NCI-H187 treated with DMSO at 0.1 percent for 48 hours (cell line): ENCODE data around the gene GSTT4.
"Not testable (repeated sequence)": the region's sequence is repeated elsewhere in the genome, so short reads cannot be mapped to it uniquely, and the experiment has no call there.

ENCODE experiments used
- DNase-seq: peaks from one replicate; lab custom pipeline; 2025; lab: John Stamatoyannopoulos, UW

The GSTT4 gene

GRCh38 chr22:24005201-24005600 is at the start of gene GSTT4:
Gene GSTT4, minus strand, starts transcription at chr22:24005453. Its CDS starts 97 bp downstream, at chr22:24005356.
- DNase-seq, result no peak

GRCh38 chr22:24054356-24054755 is 49.1 kb upstream of the GSTT4 start:
- no peak for DNase-seq

- DNase-seq, result no peak
Measured at GRCh38 chr22:24053481-24054226, 48.4 kb upstream of the GSTT4 start.

- no peak for DNase-seq
Measured at GRCh38 chr22:24051568-24051967, 46.3 kb upstream of the GSTT4 start.

- DNase-seq, result no peak
Measured at GRCh38 chr22:24051028-24051427, 45.8 kb upstream of the GSTT4 start.

- DNase-seq, result no peak
Measured at GRCh38 chr22:24049978-24050377, 44.7 kb upstream of the GSTT4 start.

- no peak for DNase-seq
Measured at GRCh38 chr22:24049211-24049610, 44.0 kb upstream of the GSTT4 start.

GRCh38 chr22:24046024-24046423 is 40.8 kb upstream of the GSTT4 start:
- DNase-seq, result no peak

- DNase-seq, result no peak
Measured at GRCh38 chr22:24043958-24044357, 38.7 kb upstream of the GSTT4 start.

- not testable (repeated sequence) for DNase-seq
Measured at GRCh38 chr22:24043465-24043864, 38.2 kb upstream of the GSTT4 start.

GRCh38 chr22:24040946-24041345 is 35.7 kb upstream of the GSTT4 start:
- DNase-seq, result no peak

- DNase-seq, result no peak
Measured at GRCh38 chr22:24039046-24039445, 33.8 kb upstream of the GSTT4 start.

- DNase-seq, result no peak
Measured at GRCh38 chr22:24037851-24038765, 32.9 kb upstream of the GSTT4 start.

- no peak for DNase-seq
Measured at GRCh38 chr22:24035296-24035695, 30.0 kb upstream of the GSTT4 start.

GRCh38 chr22:24033731-24034130 is 28.5 kb upstream of the GSTT4 start:
- DNase-seq, result no peak

- DNase-seq, result no peak
Measured at GRCh38 chr22:24030186-24030702, 25.0 kb upstream of the GSTT4 start.

- DNase-seq, result no peak
Measured at GRCh38 chr22:24029304-24029703, 24.1 kb upstream of the GSTT4 start.

- DNase-seq, result no peak
Measured at GRCh38 chr22:24028533-24028932, 23.3 kb upstream of the GSTT4 start.

- no peak for DNase-seq
Measured at GRCh38 chr22:24027991-24028390, 22.7 kb upstream of the GSTT4 start.

- no peak for DNase-seq
Measured at GRCh38 chr22:24027389-24027975, 22.2 kb upstream of the GSTT4 start.

- DNase-seq, result no peak
Measured at GRCh38 chr22:24026733-24027132, 21.5 kb upstream of the GSTT4 start.

- no peak for DNase-seq
Measured at GRCh38 chr22:24026056-24026455, 20.8 kb upstream of the GSTT4 start.

- DNase-seq, result no peak
Measured at GRCh38 chr22:24025475-24025874, 20.2 kb upstream of the GSTT4 start.
